ENCODE measurements around the gene ASB18. TPM values are rescaled to one million over a fixed set of nuclear protein-coding genes. Genes with fewer than 3 reads are reported as not detected.

Gene ASB18
- total and polyA plus RNA-seq, 3 experiments from 2014 or later = not detected

DNA sequence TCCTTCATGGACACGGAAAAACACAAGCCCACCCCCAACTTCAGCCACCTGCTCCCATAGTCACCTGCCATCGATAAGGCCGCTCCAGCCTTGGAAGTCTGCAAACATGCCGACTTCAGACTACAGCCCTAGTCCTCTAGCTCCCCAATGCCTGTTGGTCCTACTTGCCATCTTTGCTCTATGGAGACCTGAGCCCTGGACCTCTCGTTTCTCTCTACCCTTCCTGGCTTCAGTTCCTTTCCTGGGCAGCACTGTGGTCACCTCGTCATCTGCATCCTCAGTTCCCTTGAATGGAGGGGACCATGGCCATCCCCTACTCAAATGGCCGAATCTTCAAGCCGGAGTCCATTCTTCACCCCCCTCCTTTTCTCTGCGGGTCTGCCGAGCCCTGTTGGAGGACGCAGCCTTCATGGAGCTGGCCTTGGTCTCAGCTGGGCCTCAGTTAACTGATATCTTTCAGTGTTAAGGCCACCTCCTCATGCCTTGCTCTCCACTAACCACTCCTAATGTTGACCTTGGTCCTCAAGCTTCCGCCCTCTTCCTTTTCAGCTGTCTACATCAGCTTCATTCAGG, 48.4 kb downstream of the ASB18 start:
- no peak for DNase-seq
- Mint-ChIP-seq H3K9me3 (no peaks in the 10 kb centered on the region), H3K4me1 (no peaks in the 10 kb centered on the region), H3K27me3 (peaks cover 5 to 32% of the 10 kb centered on the region in 2 donors), H3K36me3 (no peaks in the 10 kb centered on the region), H3K4me3 (no peak overlapping the region), H3K27ac (no peak overlapping the region)
- POLR2A ChIA-PET = no interaction called here
- CTCF ChIA-PET = no interaction called here
- Histone ChIP-seq H3K4me3 (ENCODE audit: low read length) (no peak overlapping the region), H3K27me3 (ENCODE audit: insufficient read depth, low read length, poor library complexity, severe bottlenecking) (no peaks in the 10 kb centered on the region), H3K27ac (ENCODE audit: low read depth, low read length) (no peak overlapping the region), H3K9me3 (ENCODE audit: low read length) (no peaks in the 10 kb centered on the region), H3K36me3 (ENCODE audit: insufficient read depth, low read length) (no peaks in the 10 kb centered on the region), H3K4me1 (ENCODE audit: insufficient read depth, low read length) (no peaks in the 10 kb centered on the region)

DNA sequence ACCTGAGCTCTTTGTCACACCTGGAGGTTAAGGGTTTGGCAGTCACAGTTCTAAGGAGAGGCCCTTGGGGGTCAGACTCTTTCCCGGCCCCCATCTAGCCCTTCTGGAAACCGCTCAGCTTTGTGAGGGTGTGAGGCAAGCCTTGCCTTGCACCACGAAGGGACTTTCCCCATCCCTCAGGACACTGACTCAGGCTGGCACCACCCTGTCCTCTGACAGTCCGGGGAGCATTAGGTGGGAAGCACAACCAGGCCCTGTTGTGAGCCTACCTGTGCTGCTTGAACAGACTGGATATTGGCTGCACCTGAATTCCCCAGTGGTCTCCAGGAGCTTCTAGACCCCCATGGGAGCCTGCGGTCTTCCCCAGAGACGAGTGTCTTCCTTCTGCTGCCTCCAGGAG, 49.0 kb downstream of the ASB18 start:
- Histone ChIP-seq H3K27ac (ENCODE audit: low read depth, low read length) (no peak overlapping the region), H3K4me3 (ENCODE audit: low read length) (no peak overlapping the region), H3K9me3 (ENCODE audit: low read length) (no peaks in the 10 kb centered on the region), H3K36me3 (ENCODE audit: insufficient read depth, low read length) (no peaks in the 10 kb centered on the region), H3K27me3 (ENCODE audit: insufficient read depth, low read length, poor library complexity, severe bottlenecking) (no peaks in the 10 kb centered on the region), H3K4me1 (ENCODE audit: insufficient read depth, low read length) (no peaks in the 10 kb centered on the region)
- POLR2A ChIA-PET = no interaction called here
- CTCF ChIA-PET = no interaction called here
- Mint-ChIP-seq H3K4me1 (no peaks in the 10 kb centered on the region), H3K27me3 (peaks cover 5 to 37% of the 10 kb centered on the region in 2 donors), H3K9me3 (no peaks in the 10 kb centered on the region), H3K36me3 (no peaks in the 10 kb centered on the region), H3K4me3 (no peak overlapping the region), H3K27ac (no peak overlapping the region)
- DNase-seq = no peak

DNA sequence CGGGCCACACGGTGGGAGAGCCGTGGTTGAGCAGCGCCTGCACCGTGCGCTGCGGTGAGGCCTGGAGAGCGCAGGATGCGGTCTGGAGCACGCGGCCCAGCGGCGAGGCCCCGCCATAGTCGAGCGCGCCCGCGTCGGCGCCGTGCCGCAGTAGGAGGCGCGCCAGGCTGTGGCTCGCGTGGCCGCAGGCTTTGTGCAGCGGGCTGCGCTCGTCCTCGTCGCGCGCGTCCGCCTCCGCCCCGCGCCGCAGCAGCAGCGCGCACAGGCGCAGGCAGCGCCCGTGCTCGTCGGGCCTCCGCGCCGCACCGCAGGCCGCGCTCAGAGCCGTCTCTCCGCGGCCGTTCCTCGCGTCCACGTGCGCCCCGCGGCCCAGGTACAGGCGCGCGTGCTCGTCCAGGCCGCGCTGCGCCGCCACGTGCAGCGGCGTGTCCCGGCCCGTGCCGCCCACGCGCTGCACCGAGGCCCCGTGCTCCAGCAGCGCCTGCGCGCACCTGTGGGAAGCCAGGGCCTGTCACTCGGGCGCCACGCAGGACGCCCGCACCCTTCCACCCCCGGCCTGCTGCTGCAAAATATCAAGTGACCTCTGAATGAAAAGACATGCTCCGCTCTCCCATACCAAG, 49.7 kb downstream of the ASB18 start:
- no peak overlapping the region for H3K4me3 Mint-ChIP-seq
- ChIA-PET CTCF (no interaction called here), POLR2A (no interaction called here)

DNA sequence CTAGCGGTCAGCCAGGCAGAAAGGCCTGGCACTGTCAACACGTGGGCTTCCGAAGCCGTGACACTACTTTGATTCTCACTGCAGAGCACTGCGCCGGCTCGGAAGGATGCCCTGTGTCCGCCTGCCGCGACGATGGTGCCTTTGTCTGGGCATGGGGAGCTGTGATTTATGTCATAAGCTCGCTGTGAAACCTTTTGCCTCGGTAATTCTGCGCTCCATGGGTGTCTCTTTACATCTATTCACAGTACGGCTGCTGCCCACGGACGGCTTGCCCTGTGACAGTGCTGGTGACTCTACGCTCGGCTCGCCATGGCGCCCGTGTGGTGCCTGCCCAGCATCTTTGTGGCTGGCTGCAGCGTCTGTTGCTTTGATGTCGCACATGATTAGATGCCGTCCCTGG, 52.9 kb downstream of the ASB18 start:
- Mint-ChIP-seq H3K27me3 (peaks cover 8 to 31% of the 10 kb centered on the region in 2 donors), H3K9me3 (peaks cover 0 to 4% (median 0%) of the 10 kb centered on the region in 5 donors), H3K4me3 (no peak overlapping the region), H3K4me1 (no peaks in the 10 kb centered on the region), H3K27ac (no peak overlapping the region), H3K36me3 (no peaks in the 10 kb centered on the region)
- CTCF ChIA-PET = no interaction called here
- DNase-seq = no peak
- Histone ChIP-seq H3K4me1 (ENCODE audit: insufficient read depth, low read length) (no peaks in the 10 kb centered on the region), H3K27ac (ENCODE audit: low read depth, low read length) (no peak overlapping the region), H3K27me3 (ENCODE audit: insufficient read depth, low read length, poor library complexity, severe bottlenecking) (no peaks in the 10 kb centered on the region), H3K9me3 (ENCODE audit: low read length) (no peaks in the 10 kb centered on the region), H3K4me3 (ENCODE audit: low read length) (no peak overlapping the region), H3K36me3 (ENCODE audit: insufficient read depth, low read length) (no peaks in the 10 kb centered on the region)
- POLR2A ChIA-PET = no interaction called here

More for the DNA sequence above, 49.7 kb downstream of the ASB18 start:
- Mint-ChIP-seq H3K9me3 (peaks cover 0 to 2% (median 0%) of the 10 kb centered on the region in 5 donors), H3K27me3 (peaks cover 8 to 43% of the 10 kb centered on the region in 2 donors), H3K4me1 (no peaks in the 10 kb centered on the region), H3K27ac (no peak overlapping the region), H3K36me3 (no peaks in the 10 kb centered on the region)
- H3K4me3 ChIP-seq (ENCODE audit: low read length) = no peak overlapping the region
- H3K27ac ChIP-seq (ENCODE audit: low read depth, low read length) = no peak overlapping the region
- H3K27me3 ChIP-seq (ENCODE audit: insufficient read depth, low read length, poor library complexity, severe bottlenecking) = no peaks in the 10 kb centered on the region
- H3K4me1 ChIP-seq (ENCODE audit: insufficient read depth, low read length) = no peaks in the 10 kb centered on the region
- H3K36me3 ChIP-seq (ENCODE audit: insufficient read depth, low read length) = no peaks in the 10 kb centered on the region
- H3K9me3 ChIP-seq (ENCODE audit: low read length) = no peaks in the 10 kb centered on the region
- no peak for DNase-seq

DNA sequence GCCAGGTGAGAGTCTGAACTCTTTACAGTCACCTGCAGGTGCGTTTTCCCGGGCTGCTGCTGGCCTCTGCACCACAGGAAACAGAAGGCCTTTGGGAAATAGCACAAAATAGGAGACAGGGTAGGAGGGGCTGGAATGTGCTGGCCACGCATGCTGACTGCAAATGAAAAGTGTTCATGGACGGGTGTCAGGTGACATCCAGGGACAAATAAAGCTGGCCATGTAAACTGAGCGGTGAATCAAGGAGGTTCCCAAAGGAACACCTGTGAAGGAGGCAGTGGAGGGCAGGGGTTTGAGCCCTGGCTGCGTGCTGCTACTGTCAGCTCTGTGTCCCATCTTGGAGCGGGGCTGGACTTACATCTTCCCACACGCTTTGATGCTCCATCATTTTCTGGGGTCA, 53.7 kb downstream of the ASB18 start:
- CTCF ChIA-PET = no interaction called here
- no peak for DNase-seq
- H3K9me3 Mint-ChIP-seq = peaks cover 0 to 9% (median 3%) of the 10 kb centered on the region in 5 donors
- Histone ChIP-seq H3K4me3 (ENCODE audit: low read length) (no peak overlapping the region), H3K27me3 (ENCODE audit: insufficient read depth, low read length, poor library complexity, severe bottlenecking) (no peaks in the 10 kb centered on the region), H3K9me3 (ENCODE audit: low read length) (no peaks in the 10 kb centered on the region), H3K36me3 (ENCODE audit: insufficient read depth, low read length) (no peaks in the 10 kb centered on the region), H3K27ac (ENCODE audit: low read depth, low read length) (no peak overlapping the region), H3K4me1 (ENCODE audit: insufficient read depth, low read length) (no peaks in the 10 kb centered on the region)
- POLR2A ChIA-PET = no interaction called here
- H3K4me1 Mint-ChIP-seq = no peaks in the 10 kb centered on the region
- H3K36me3 Mint-ChIP-seq = no peaks in the 10 kb centered on the region
- H3K27ac Mint-ChIP-seq = no peak overlapping the region
- no peak overlapping the region for H3K4me3 Mint-ChIP-seq
- peaks cover 5 to 23% of the 10 kb centered on the region in 2 donors for H3K27me3 Mint-ChIP-seq

DNA sequence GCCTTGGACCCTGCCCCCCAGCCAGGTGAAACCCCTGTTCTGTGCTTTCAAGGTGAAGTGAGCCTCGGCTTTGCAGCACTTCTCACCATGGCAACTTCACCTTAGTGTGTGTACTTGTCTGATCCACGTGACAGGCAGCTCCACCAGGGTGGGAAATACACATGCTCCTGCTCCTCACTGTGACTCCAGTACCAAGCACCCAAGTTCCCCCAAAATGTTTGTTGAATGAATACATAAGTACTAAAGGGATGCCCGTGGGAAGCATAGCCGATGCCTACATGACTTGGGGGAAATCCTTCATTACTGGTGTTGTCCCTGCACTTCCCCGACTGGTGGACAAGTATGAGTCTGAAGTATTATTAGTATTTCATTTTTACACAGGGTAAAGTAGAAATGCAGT, 54.2 kb downstream of the ASB18 start:
- H3K27me3 ChIP-seq (ENCODE audit: insufficient read depth, low read length, poor library complexity, severe bottlenecking) = no peaks in the 10 kb centered on the region
- Mint-ChIP-seq H3K4me3 (no peak overlapping the region), H3K27me3 (peaks cover 5 to 22% of the 10 kb centered on the region in 2 donors), H3K4me1 (no peaks in the 10 kb centered on the region), H3K36me3 (no peaks in the 10 kb centered on the region), H3K27ac (no peak overlapping the region), H3K9me3 (peaks cover 0 to 9% (median 3%) of the 10 kb centered on the region in 5 donors)
- no peak overlapping the region for H3K4me3 ChIP-seq (ENCODE audit: low read length)
- H3K4me1 ChIP-seq (ENCODE audit: insufficient read depth, low read length) = no peaks in the 10 kb centered on the region
- no peaks in the 10 kb centered on the region for H3K36me3 ChIP-seq (ENCODE audit: insufficient read depth, low read length)
- POLR2A ChIA-PET = no interaction called here
- no peak overlapping the region for H3K27ac ChIP-seq (ENCODE audit: low read depth, low read length)
- no peak for DNase-seq
- no peaks in the 10 kb centered on the region for H3K9me3 ChIP-seq (ENCODE audit: low read length)
- CTCF ChIA-PET = no interaction called here

DNA sequence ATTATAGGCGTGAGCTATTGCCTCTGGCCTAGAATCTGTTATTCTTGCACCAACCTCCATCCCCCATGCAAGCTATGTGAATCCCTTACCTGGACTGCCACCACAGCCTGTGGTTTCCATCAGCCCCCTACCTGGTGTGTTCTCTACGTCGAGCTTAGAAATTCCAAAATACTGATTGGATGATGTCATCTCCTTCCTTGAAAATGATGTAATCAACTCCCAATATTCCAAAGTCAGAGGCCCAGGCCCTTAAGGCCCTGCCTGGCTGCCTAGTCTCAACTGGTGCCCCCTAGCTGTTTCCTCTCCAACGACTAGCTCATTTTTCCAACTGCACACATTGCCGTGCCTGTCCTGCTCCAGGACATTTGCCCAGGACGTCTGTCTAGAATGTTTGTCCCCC, 54.7 kb downstream of the ASB18 start:
- ChIA-PET CTCF (no interaction called here), POLR2A (no interaction called here)
- H3K9me3 Mint-ChIP-seq = peaks cover 0 to 9% (median 3%) of the 10 kb centered on the region in 5 donors

DNA sequence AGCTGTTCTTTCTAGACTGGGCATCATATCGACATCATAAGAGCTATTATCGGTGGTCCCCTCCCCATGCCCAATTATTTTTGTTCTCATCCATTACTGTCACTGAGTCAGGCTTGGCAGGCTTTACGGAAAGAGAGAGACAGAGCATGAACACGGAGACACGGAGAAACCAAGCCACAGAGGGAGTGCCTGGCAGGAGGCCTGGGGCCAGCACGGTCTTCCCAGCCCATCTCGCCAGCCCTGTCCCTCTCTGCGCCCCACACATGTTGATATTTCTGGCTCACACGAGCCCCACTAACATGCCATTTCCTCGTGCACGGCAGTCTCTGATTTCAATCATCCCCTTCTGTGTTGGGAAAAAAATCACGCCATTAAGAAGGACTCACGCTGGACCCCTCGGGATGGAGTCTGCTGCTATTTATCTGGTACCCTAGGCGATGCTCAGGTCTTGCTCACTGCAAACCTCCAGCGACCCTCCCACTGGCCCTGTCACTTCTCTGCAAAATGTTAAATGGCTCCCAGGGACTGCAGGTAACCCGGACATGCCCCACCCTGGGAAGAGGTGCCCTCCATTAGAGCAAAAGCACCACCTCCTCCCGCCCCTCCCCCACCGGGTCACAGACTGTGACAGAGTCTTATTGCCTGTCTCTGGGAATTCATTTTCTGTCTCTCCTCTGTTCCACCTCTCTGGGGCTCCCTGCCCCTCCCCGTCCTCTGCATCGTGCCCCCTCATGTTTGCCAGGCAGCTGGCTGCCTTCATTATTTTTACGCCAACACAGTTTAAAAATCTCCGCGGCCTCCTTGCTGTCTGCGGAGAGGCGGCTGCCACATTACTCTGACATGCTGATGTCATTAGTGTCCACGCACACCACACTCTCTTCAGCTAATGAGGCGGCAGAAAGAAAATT, 55.9 kb downstream of the ASB18 start:
- Histone ChIP-seq H3K4me1 (ENCODE audit: insufficient read depth, low read length) (no peaks in the 10 kb centered on the region), H3K4me3 (ENCODE audit: low read length) (no peak overlapping the region), H3K9me3 (ENCODE audit: low read length) (no peaks in the 10 kb centered on the region), H3K27me3 (ENCODE audit: insufficient read depth, low read length, poor library complexity, severe bottlenecking) (no peaks in the 10 kb centered on the region), H3K27ac (ENCODE audit: low read depth, low read length) (no peak overlapping the region), H3K36me3 (ENCODE audit: insufficient read depth, low read length) (no peaks in the 10 kb centered on the region)
- Mint-ChIP-seq H3K4me1 (no peaks in the 10 kb centered on the region), H3K36me3 (no peaks in the 10 kb centered on the region), H3K27me3 (peaks cover 5 to 15% of the 10 kb centered on the region in 2 donors), H3K27ac (no peak overlapping the region), H3K4me3 (no peak overlapping the region), H3K9me3 (peaks cover 0 to 9% (median 3%) of the 10 kb centered on the region in 5 donors)
- POLR2A ChIA-PET = no interaction called here
- CTCF ChIA-PET = no interaction called here
- DNase-seq = no peak

More for the DNA sequence above, 54.7 kb downstream of the ASB18 start:
- H3K36me3 Mint-ChIP-seq = no peaks in the 10 kb centered on the region
- Histone ChIP-seq H3K27ac (ENCODE audit: low read depth, low read length) (no peak overlapping the region), H3K36me3 (ENCODE audit: insufficient read depth, low read length) (no peaks in the 10 kb centered on the region), H3K27me3 (ENCODE audit: insufficient read depth, low read length, poor library complexity, severe bottlenecking) (no peaks in the 10 kb centered on the region), H3K9me3 (ENCODE audit: low read length) (no peaks in the 10 kb centered on the region), H3K4me1 (ENCODE audit: insufficient read depth, low read length) (no peaks in the 10 kb centered on the region), H3K4me3 (ENCODE audit: low read length) (no peak overlapping the region)
- H3K27ac Mint-ChIP-seq = no peak overlapping the region
- no peak overlapping the region for H3K4me3 Mint-ChIP-seq
- H3K27me3 Mint-ChIP-seq = peaks cover 5 to 22% of the 10 kb centered on the region in 2 donors
- no peak for DNase-seq
- no peaks in the 10 kb centered on the region for H3K4me1 Mint-ChIP-seq

Measured in CD8-positive, alpha-beta memory T cell (primary cell).